H9 (cell line): ENCODE data around the gene SIX2. TPM values are rescaled to one million over a fixed set of nuclear protein-coding genes. Genes with fewer than 3 reads are reported as not detected.
"Not testable (repeated sequence)": the region's sequence is repeated elsewhere in the genome, so short reads cannot be mapped to it uniquely, and the experiment has no call there.

Source experiments
- DNase-seq: peaks from one replicate; pipeline ENCODE4 v3.0.0-alpha.2; 2017
- H2AFZ ChIP-seq: one replicate; pipeline ENCODE4 v1.6.1; 2013; ENCODE audit warnings: mild to moderate bottlenecking, low read length, control low read depth, moderate library complexity
- H2AK5ac ChIP-seq: 2 replicates; pipeline ENCODE4 v1.6.1; 2013; ENCODE audit warnings: low read length, control low read depth, mixed read lengths; ENCODE audit not compliant: insufficient read length
- H2BK120ac ChIP-seq: one replicate; pipeline ENCODE4 v1.6.1; 2013; ENCODE audit warnings: low read depth, mild to moderate bottlenecking, low read length, control low read depth, inconsistent platforms; ENCODE audit not compliant: poor library complexity, severe bottlenecking
- H2BK12ac ChIP-seq: 2 replicates; pipeline ENCODE4 v1.6.1; 2013; ENCODE audit warnings: low read length, control low read depth, mixed read lengths, low read depth; ENCODE audit not compliant: insufficient read length
- H2BK15ac ChIP-seq: 2 replicates; pipeline ENCODE4 v1.6.1; 2013; ENCODE audit warnings: low read depth, low read length, control low read depth
- H2BK20ac ChIP-seq: one replicate; pipeline ENCODE4 v1.6.1; 2013; ENCODE audit warnings: low read depth, mild to moderate bottlenecking, low read length, control low read depth, inconsistent platforms; ENCODE audit not compliant: poor library complexity, severe bottlenecking
- H2BK5ac ChIP-seq: 2 replicates; pipeline ENCODE4 v1.6.1; 2013; ENCODE audit warnings: low read length, control low read depth, mixed read lengths; ENCODE audit not compliant: insufficient read length
- H3K14ac ChIP-seq: 2 replicates; pipeline ENCODE4 v1.6.1; 2013; ENCODE audit warnings: low read length, control low read depth; ENCODE audit not compliant: insufficient read depth
- H3K18ac ChIP-seq: 2 replicates; pipeline ENCODE4 v1.6.1; 2013; ENCODE audit warnings: low read depth, mild to moderate bottlenecking, mixed read lengths, low read length, control low read depth; ENCODE audit not compliant: insufficient read length
- H3K23ac ChIP-seq: 2 replicates; pipeline ENCODE4 v1.6.1; 2013; ENCODE audit warnings: low read length, control low read depth, mixed read lengths, low read depth; ENCODE audit not compliant: insufficient read length
- H3K23me2 ChIP-seq: 2 replicates; pipeline ENCODE4 v1.6.1; 2013; ENCODE audit warnings: low read depth, mild to moderate bottlenecking, mixed read lengths, low read length, control low read depth; ENCODE audit not compliant: insufficient read length, poor library complexity, severe bottlenecking
- H3K27ac ChIP-seq: 2 replicates; pipeline ENCODE4 v1.5.1; 2013; ENCODE audit warnings: low read length, control low read depth, mixed read lengths, low read depth; ENCODE audit not compliant: insufficient read length
- H3K27me3 ChIP-seq: 2 replicates; pipeline ENCODE4 v1.6.1; 2013; ENCODE audit warnings: low read length, control low read depth, inconsistent platforms; ENCODE audit not compliant: insufficient read depth
- H3K4ac ChIP-seq: 2 replicates; pipeline ENCODE4 v1.6.1; 2013; ENCODE audit warnings: low read depth, mild to moderate bottlenecking, control low read depth, inconsistent platforms, low read length, moderate library complexity
- H3K4me1 ChIP-seq: 2 replicates; pipeline ENCODE4 v1.6.1; 2013; ENCODE audit warnings: low read length, control low read depth, inconsistent platforms; ENCODE audit not compliant: insufficient read depth
- H3K4me2 ChIP-seq: 2 replicates; pipeline ENCODE4 v1.6.1; 2013; ENCODE audit warnings: low read length, control low read depth, mixed read lengths; ENCODE audit not compliant: insufficient read length, insufficient read depth
- H3K56ac ChIP-seq: 2 replicates; pipeline ENCODE4 v1.6.1; 2013; ENCODE audit warnings: low read depth, mild to moderate bottlenecking, mixed read lengths, low read length, control low read depth; ENCODE audit not compliant: insufficient read length
- H3K79me1 ChIP-seq: 2 replicates; pipeline ENCODE4 v1.6.1; 2013; ENCODE audit warnings: low read depth, mild to moderate bottlenecking, moderate library complexity, low read length, control low read depth, inconsistent platforms; ENCODE audit not compliant: insufficient read depth, poor library complexity, severe bottlenecking
- H3K79me2 ChIP-seq: 2 replicates; pipeline ENCODE4 v1.6.1; 2013; ENCODE audit warnings: low read length, control low read depth, inconsistent platforms; ENCODE audit not compliant: insufficient read depth
- H3K9ac ChIP-seq: 2 replicates; pipeline ENCODE4 v1.6.1; 2013; ENCODE audit warnings: low read length, control low read depth, mixed read lengths; ENCODE audit not compliant: insufficient read length; ENCODE audit errors: extremely low read depth
- H3K9me3 ChIP-seq: one replicate; pipeline ENCODE4 v1.6.1; 2013; ENCODE audit warnings: low read depth, low read length, inconsistent platforms; ENCODE audit not compliant: control insufficient read depth
- H3T11ph ChIP-seq: one replicate; pipeline ENCODE4 v1.6.1; 2013; ENCODE audit warnings: mild to moderate bottlenecking, low read length, control low read depth, inconsistent platforms
- H4K20me1 ChIP-seq: one replicate; pipeline ENCODE4 v1.6.1; 2013; ENCODE audit not compliant: control insufficient read depth, insufficient read length, insufficient read depth
- H4K5ac ChIP-seq: 2 replicates; pipeline ENCODE4 v1.6.1; 2013; ENCODE audit warnings: low read depth, mild to moderate bottlenecking, mixed read lengths, low read length, control low read depth; ENCODE audit not compliant: insufficient read length
- H4K8ac ChIP-seq: replicated peaks from 2 replicates; pipeline ENCODE4 v1.6.1; 2013; ENCODE audit warnings: low read length, control low read depth, mixed read lengths, low read depth; ENCODE audit not compliant: insufficient read length
- H4K91ac ChIP-seq: 2 replicates; pipeline ENCODE4 v1.6.1; 2013; ENCODE audit warnings: low read depth, mild to moderate bottlenecking, moderate library complexity, mixed read lengths, low read length, control low read depth; ENCODE audit not compliant: insufficient read length
- H3K27ac Mint-ChIP-seq, 3 experiments: 2 replicates in 2 of 3; 3 replicates in 1 of 3; pipeline ENCODE4 v1.8.0; 2020 to 2021; ENCODE audit warnings: mixed read lengths in 3 of 3, mild to moderate bottlenecking in 1 of 3, moderate library complexity in 1 of 3
- H3K27me3 Mint-ChIP-seq: 2 replicates; pipeline ENCODE4 v1.8.0; 2021; ENCODE audit warnings: low read depth, mild to moderate bottlenecking, moderate library complexity, mixed read lengths
- H3K36me3 Mint-ChIP-seq, 3 experiments: 2 replicates in 2 of 3; 3 replicates in 1 of 3; pipeline ENCODE4 v1.8.0; 2020 to 2021; ENCODE audit warnings: low read depth in 3 of 3, mixed read lengths in 3 of 3; ENCODE audit not compliant: insufficient read depth in 1 of 3
- H3K4me1 Mint-ChIP-seq, 2 experiments: 2 replicates each; pipeline ENCODE4 v1.8.0; 2020; ENCODE audit warnings: mixed read lengths in 2 of 2
- H3K4me3 Mint-ChIP-seq, 2 experiments: 2 replicates in 1 of 2; 3 replicates in 1 of 2; pipeline ENCODE4 v1.8.0; 2020 to 2021; ENCODE audit warnings: mild to moderate bottlenecking in 2 of 2, mixed read lengths in 2 of 2, moderate library complexity in 1 of 2
- H3K9me3 Mint-ChIP-seq, 2 experiments: 2 replicates in 1 of 2; 3 replicates in 1 of 2; pipeline ENCODE4 v1.8.0; 2020; ENCODE audit warnings: mild to moderate bottlenecking in 2 of 2, mixed read lengths in 2 of 2, moderate library complexity in 1 of 2
- CTCF ChIP-seq: fragments of 200-600 bp; sonication (generic); conservative IDR thresholded peaks from 3 replicates; pipeline ENCODE4 v1.8.0; 2021; ENCODE audit warnings: antibody characterized with exemption, mild to moderate bottlenecking
- WGBS: extraction: QIAGEN DNeasy Blood & Tissue Kit; methylation state at CpG from one replicate; pipeline ENCODE4 v1.1.7; 2013; ENCODE audit warnings: missing lambda C conversion rate, low lambda C conversion rate, mixed read lengths; ENCODE audit not compliant: insufficient read length; ENCODE audit errors: extremely low coverage; 5-methylcytosine and 5-hydroxymethylcytosine counted together
- total RNA-seq: library from RNA; stranded (reverse); gene quantifications from 2 replicates; pipeline ENCODE4 v1.2.1, GENCODE V29; 2021

SIX2 gene
- total RNA-seq, 1 experiment from 2014 or later: not detected

GRCh38 chr2:45040786-45041185 is 31.5 kb upstream of the SIX2 start:
- H3K27ac Mint-ChIP-seq: no peak overlapping the region

GRCh38 chr2:45039804-45040203 is 30.6 kb upstream of the SIX2 start:
- H3K79me1 ChIP-seq, H3K27ac Mint-ChIP-seq, H3K27me3 ChIP-seq, H4K5ac ChIP-seq, H3K23ac ChIP-seq, H3K27ac ChIP-seq, H3K4ac ChIP-seq, H3K4me1 ChIP-seq, H4K91ac ChIP-seq, H3K9me3 ChIP-seq, H3K79me2 ChIP-seq, H3K18ac ChIP-seq, H3K9ac ChIP-seq, DNase-seq, H2AFZ ChIP-seq, H3K4me3 Mint-ChIP-seq, H2BK20ac ChIP-seq, H2BK15ac ChIP-seq, H3K4me2 ChIP-seq, H4K8ac ChIP-seq, H3K9me3 Mint-ChIP-seq, H4K20me1 ChIP-seq, H2BK12ac ChIP-seq, H2BK120ac ChIP-seq, H3T11ph ChIP-seq, H3K27me3 Mint-ChIP-seq, H3K4me1 Mint-ChIP-seq, H3K56ac ChIP-seq, H2BK5ac ChIP-seq, H3K36me3 Mint-ChIP-seq, H3K14ac ChIP-seq, H3K23me2 ChIP-seq, H2AK5ac ChIP-seq: not testable (repeated sequence)
- WGBS: no CpG with 5 or more reads among the region's 5 CpGs

More at GRCh38 chr2:45040786-45041185, 31.5 kb upstream of the SIX2 start:
- Mint-ChIP-seq H3K4me1 (peaks cover 6 to 9% of the 10 kb centered on the region in 2 experiments), H3K36me3 (no peaks in the 10 kb centered on the region), H3K4me3 (no peak overlapping the region), H3K27me3 (peaks cover 7% of the 10 kb centered on the region), H3K9me3 (no peaks in the 10 kb centered on the region; a peak in 1 of 5 replicates)
- Histone ChIP-seq H3K79me2 (no peaks in the 10 kb centered on the region), H4K8ac (no peak overlapping the region), H2AK5ac (no peak overlapping the region), H3T11ph (no peak overlapping the region), H3K9me3 (no peaks in the 10 kb centered on the region), H3K4me2 (no peak overlapping the region), H2BK15ac (no peak overlapping the region), H3K79me1 (no peaks in the 10 kb centered on the region), H3K4ac (no peak overlapping the region), H2BK12ac (no peak overlapping the region), H3K14ac (no peak overlapping the region), H4K5ac (no peak overlapping the region), H4K20me1 (no peaks in the 10 kb centered on the region), H3K18ac (no peak overlapping the region), H3K4me1 (peaks cover 4% of the 10 kb centered on the region; the same call in 1 of the 2 replicates), H2BK5ac (no peak overlapping the region), H2BK120ac (no peak overlapping the region), H3K23ac (no peak overlapping the region), H3K56ac (no peak overlapping the region), H3K9ac (no peak overlapping the region), H2BK20ac (no peak overlapping the region), H3K27me3 (no peaks in the 10 kb centered on the region), H3K23me2 (no peaks in the 10 kb centered on the region), H2AFZ (no peak overlapping the region), H3K27ac (no peak overlapping the region), H4K91ac (no peak overlapping the region)
- no peak for DNase-seq
- no peak for TF ChIP-seq CTCF
